ENCODE results near the gene UHMK1. TPM values are rescaled to one million over a fixed set of nuclear protein-coding genes. Genes with fewer than 3 reads are reported as not detected.
A peak's percentile ranks its signal among the peaks of the same experiment; 100 is the strongest.

The UHMK1 gene
- total and polyA plus RNA-seq, 2 experiments from 2014 or later, result 11.3 to 55.4 TPM

GRCh38 chr1:162549001-162549400, 51.4 kb downstream of the UHMK1 start:
- Histone ChIP-seq H3K4me3 (no peak overlapping the region), H3K27me3 (no peaks in the 10 kb centered on the region), H3K4me2 (no peak overlapping the region), H3K4me1 (ENCODE audit: insufficient read depth) (peaks cover 6% of the 10 kb centered on the region), H3K27ac (peak overlapping the region; percentile 71), H2AFZ (no peak overlapping the region), H3K79me2 (no peaks in the 10 kb centered on the region), H4K20me1 (ENCODE audit: insufficient read depth, poor library complexity, severe bottlenecking) (no peaks in the 10 kb centered on the region), H3K36me3 (replicated peaks; ENCODE audit: insufficient read depth, low read depth) (no peaks in the 10 kb centered on the region), H3K9me2 (replicated peaks; ENCODE audit: insufficient read depth) (no peaks in the 10 kb centered on the region), H3K9me3 (ENCODE audit: low read depth) (no peaks in the 10 kb centered on the region)
- TF ChIP-seq EZH2phosphoT487 (IDR thresholded peaks at IDR 0.05; ENCODE audit: low read depth, severe bottlenecking, unreplicated experiment), result no peak
- no peak for TF ChIP-seq EZH2 (IDR thresholded peaks at IDR 0.05; ENCODE audit: borderline replicate concordance)
- no peak for TF ChIP-seq CTCF (IDR thresholded peaks at IDR 0.05; ENCODE audit: poor library complexity)
- DNase-seq (ENCODE audit: low spot score), result no peak
- WGBS (ENCODE audit: low lambda C conversion rate, missing lambda C conversion rate), result 81% methylated on average over 2 of the region's 2 CpGs

- Histone ChIP-seq H3K36me3 (replicated peaks; ENCODE audit: insufficient read depth, low read depth) (no peaks in the 10 kb centered on the region), H3K4me3 (no peak overlapping the region), H3K4me1 (ENCODE audit: insufficient read depth) (peaks cover 6% of the 10 kb centered on the region), H3K4me2 (no peak overlapping the region), H3K9me2 (replicated peaks; ENCODE audit: insufficient read depth) (no peaks in the 10 kb centered on the region), H3K27me3 (no peaks in the 10 kb centered on the region), H2AFZ (no peak overlapping the region), H4K20me1 (ENCODE audit: insufficient read depth, poor library complexity, severe bottlenecking) (no peaks in the 10 kb centered on the region), H3K9me3 (ENCODE audit: low read depth) (no peaks in the 10 kb centered on the region), H3K27ac (no peak overlapping the region), H3K79me2 (no peaks in the 10 kb centered on the region)
- DNase-seq (ENCODE audit: low spot score), result no peak
- TF ChIP-seq EZH2 (IDR thresholded peaks at IDR 0.05; ENCODE audit: borderline replicate concordance) (no peak), EZH2phosphoT487 (IDR thresholded peaks at IDR 0.05; ENCODE audit: low read depth, severe bottlenecking, unreplicated experiment) (no peak), CTCF (IDR thresholded peaks at IDR 0.05; ENCODE audit: poor library complexity) (no peak)
- 79% methylated on average over 1 of the region's 1 CpG for WGBS (ENCODE audit: low lambda C conversion rate, missing lambda C conversion rate)
Measured at GRCh38 chr1:162550925-162551324, 53.3 kb downstream of the UHMK1 start.

GRCh38 chr1:162551969-162552683, 54.5 kb downstream of the UHMK1 start:
- H3K4me2 ChIP-seq, result no peak overlapping the region
- H3K27me3 ChIP-seq, result no peaks in the 10 kb centered on the region
- H3K4me1 ChIP-seq (ENCODE audit: insufficient read depth), result peaks cover 6% of the 10 kb centered on the region
- no peaks in the 10 kb centered on the region for H4K20me1 ChIP-seq (ENCODE audit: insufficient read depth, poor library complexity, severe bottlenecking)
- no peak for TF ChIP-seq EZH2 (IDR thresholded peaks at IDR 0.05; ENCODE audit: borderline replicate concordance)
- no peaks in the 10 kb centered on the region for H3K79me2 ChIP-seq
- H3K9me2 ChIP-seq (replicated peaks; ENCODE audit: insufficient read depth), result no peaks in the 10 kb centered on the region
- H3K9me3 ChIP-seq (ENCODE audit: low read depth), result no peaks in the 10 kb centered on the region
- no peak overlapping the region for H3K4me3 ChIP-seq
- H3K36me3 ChIP-seq (replicated peaks; ENCODE audit: insufficient read depth, low read depth), result no peaks in the 10 kb centered on the region
- 96% methylated on average over 7 of the region's 7 CpGs for WGBS (ENCODE audit: low lambda C conversion rate, missing lambda C conversion rate)
- H3K27ac ChIP-seq, result no peak overlapping the region
- no peak overlapping the region for H2AFZ ChIP-seq
- DNase-seq (ENCODE audit: low spot score), result no peak

- 98% methylated on average over 8 of the region's 8 CpGs for WGBS (ENCODE audit: low lambda C conversion rate, missing lambda C conversion rate)
- Histone ChIP-seq H3K27ac (no peak overlapping the region), H3K9me3 (ENCODE audit: low read depth) (no peaks in the 10 kb centered on the region), H3K4me1 (ENCODE audit: insufficient read depth) (peaks cover 6% of the 10 kb centered on the region), H3K4me3 (no peak overlapping the region), H3K79me2 (no peaks in the 10 kb centered on the region), H4K20me1 (ENCODE audit: insufficient read depth, poor library complexity, severe bottlenecking) (no peaks in the 10 kb centered on the region), H2AFZ (no peak overlapping the region), H3K9me2 (replicated peaks; ENCODE audit: insufficient read depth) (no peaks in the 10 kb centered on the region), H3K36me3 (replicated peaks; ENCODE audit: insufficient read depth, low read depth) (no peaks in the 10 kb centered on the region), H3K27me3 (no peaks in the 10 kb centered on the region), H3K4me2 (no peak overlapping the region)
- TF ChIP-seq CTCF (IDR thresholded peaks at IDR 0.05; ENCODE audit: poor library complexity) (no peak), EZH2phosphoT487 (IDR thresholded peaks at IDR 0.05; ENCODE audit: low read depth, severe bottlenecking, unreplicated experiment) (no peak), EZH2 (IDR thresholded peaks at IDR 0.05; ENCODE audit: borderline replicate concordance) (no peak)
- DNase-seq (ENCODE audit: low spot score), result no peak
Measured at GRCh38 chr1:162552684-162553252, 55.1 kb downstream of the UHMK1 start.
